GM21360 (cell line): ENCODE results near the gene PLEKHM3.

ENCODE experiments used
- ATAC-seq: cut with Tn5 transposase; IDR thresholded peaks from one replicate; pipeline ENCODE4 v1.9.1; 2021; ENCODE audit warnings: mild to moderate bottlenecking, moderate library complexity; ENCODE audit not compliant: unreplicated experiment

The PLEKHM3 gene

GRCh38 chr2:208025037-208025813 is at the start of gene PLEKHM3:
PLEKHM3 (minus strand) TSS chr2:208025527; CDS start chr2:208001639, 23,888 bp downstream.
- peak; percentile 91 for ATAC-seq

GRCh38 chr2:208074610-208075356 is 49.5 kb upstream of the PLEKHM3 start:
- ATAC-seq = no peak

- ATAC-seq = no peak
Measured at GRCh38 chr2:208072250-208072892, 47.0 kb upstream of the PLEKHM3 start.

GRCh38 chr2:208069186-208069585 is 43.9 kb upstream of the PLEKHM3 start:
- no peak for ATAC-seq

- no peak for ATAC-seq
Measured at GRCh38 chr2:208066016-208066415, 40.7 kb upstream of the PLEKHM3 start.

GRCh38 chr2:208065476-208065875 is 40.1 kb upstream of the PLEKHM3 start:
- no peak for ATAC-seq

- no peak for ATAC-seq
Measured at GRCh38 chr2:208064220-208064961, 39.1 kb upstream of the PLEKHM3 start.

GRCh38 chr2:208062961-208063360 is 37.6 kb upstream of the PLEKHM3 start:
- ATAC-seq = no peak

GRCh38 chr2:208062113-208062512 is 36.8 kb upstream of the PLEKHM3 start:
- no peak for ATAC-seq

- ATAC-seq = no peak
Measured at GRCh38 chr2:208057108-208057507, 31.8 kb upstream of the PLEKHM3 start.

- no peak for ATAC-seq
Measured at GRCh38 chr2:208049441-208049840, 24.1 kb upstream of the PLEKHM3 start.

- no peak for ATAC-seq
Measured at GRCh38 chr2:208049006-208049405, 23.7 kb upstream of the PLEKHM3 start.

GRCh38 chr2:208047840-208048239 is 22.5 kb upstream of the PLEKHM3 start:
- ATAC-seq = no peak

GRCh38 chr2:208046686-208047085 is 21.4 kb upstream of the PLEKHM3 start:
- ATAC-seq = no peak

- no peak for ATAC-seq
Measured at GRCh38 chr2:208042450-208042849, 17.1 kb upstream of the PLEKHM3 start.

GRCh38 chr2:208042041-208042440 is 16.7 kb upstream of the PLEKHM3 start:
- no peak for ATAC-seq

GRCh38 chr2:208040199-208041171 is 15.2 kb upstream of the PLEKHM3 start:
- peak; percentile 86 for ATAC-seq

GRCh38 chr2:208039376-208040110 is 14.2 kb upstream of the PLEKHM3 start:
- ATAC-seq = no peak
